HG03175 (cell line): ENCODE measurements around the gene SLC25A39.

Experiments used
- ATAC-seq: cut with Tn5 transposase; IDR thresholded peaks from one replicate; pipeline ENCODE4 v1.9.1; 2021; ENCODE audit warnings: mild to moderate bottlenecking, moderate library complexity; ENCODE audit not compliant: unreplicated experiment

The SLC25A39 gene

GRCh38 chr17:44280392-44280937 is 44.2 kb downstream of the SLC25A39 start:
- ATAC-seq: no peak

- peak; percentile 90 for ATAC-seq
Measured at GRCh38 chr17:44279666-44280391, 44.8 kb downstream of the SLC25A39 start.

GRCh38 chr17:44279346-44279665 is 45.3 kb downstream of the SLC25A39 start:
- no peak for ATAC-seq

- ATAC-seq: no peak
Measured at GRCh38 chr17:44277976-44278375, 46.6 kb downstream of the SLC25A39 start.

GRCh38 chr17:44273607-44274006 is 51.0 kb downstream of the SLC25A39 start:
- ATAC-seq: no peak

GRCh38 chr17:44272954-44273353 is 51.7 kb downstream of the SLC25A39 start:
- no peak for ATAC-seq

GRCh38 chr17:44272321-44272951 is 52.2 kb downstream of the SLC25A39 start:
- no peak for ATAC-seq
